Measurements from ENCODE around the gene TMEM255B.

The TMEM255B gene

DNA sequence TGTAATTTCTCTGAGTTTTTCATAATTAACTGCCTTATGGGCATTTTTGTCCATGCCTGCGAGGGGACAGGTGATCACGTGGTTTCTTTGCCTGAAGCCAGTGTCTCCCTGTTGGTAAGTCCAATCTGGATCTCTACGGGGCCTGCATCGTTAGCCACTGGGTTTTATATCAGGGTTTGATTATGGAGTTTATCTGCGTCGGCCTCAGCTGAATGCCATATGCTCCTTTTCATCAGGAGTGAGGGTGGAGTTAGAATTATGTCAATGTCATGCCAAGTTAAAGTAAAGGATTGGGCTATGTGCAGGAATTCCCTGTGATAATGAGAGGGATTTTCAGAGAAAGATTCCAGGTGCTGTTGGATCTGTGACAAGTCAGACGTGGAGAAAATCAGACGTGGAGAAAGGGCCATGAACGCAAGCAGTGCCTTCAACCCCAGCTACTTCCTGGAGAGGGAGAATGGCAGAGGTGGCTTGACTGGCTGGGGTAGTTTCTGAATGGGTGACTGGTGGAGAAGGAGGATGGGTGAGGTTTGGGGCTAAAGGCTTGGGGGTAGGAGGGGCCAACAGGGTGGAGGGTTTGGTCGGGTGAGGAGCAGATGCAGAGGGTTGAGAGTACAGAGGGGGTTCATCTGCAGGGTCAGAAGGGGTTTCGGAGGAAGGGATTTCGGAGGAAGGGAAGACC is 24.3 kb downstream of the TMEM255B start:
- ChIA-PET POLR2A (no interaction called here), CTCF (no interaction called here)
- TF ChIP-seq ARNT (IDR thresholded peaks at IDR 0.05) (no peak), ELF4 (IDR thresholded peaks at IDR 0.05) (no peak), FOXA1 (IDR thresholded peaks at IDR 0.05) (no peak), CTBP1 (IDR thresholded peaks at IDR 0.05; ENCODE audit: borderline replicate concordance) (no peak), TARDBP (IDR thresholded peaks at IDR 0.05) (no peak), L3MBTL2 (conservative IDR thresholded peaks at IDR 0.05) (no peak), LEF1 (IDR thresholded peaks at IDR 0.05; ENCODE audit: borderline replicate concordance) (no peak), FOXK2 (IDR thresholded peaks at IDR 0.05) (no peak)
- TF ChIP-seq, protein P1, sequence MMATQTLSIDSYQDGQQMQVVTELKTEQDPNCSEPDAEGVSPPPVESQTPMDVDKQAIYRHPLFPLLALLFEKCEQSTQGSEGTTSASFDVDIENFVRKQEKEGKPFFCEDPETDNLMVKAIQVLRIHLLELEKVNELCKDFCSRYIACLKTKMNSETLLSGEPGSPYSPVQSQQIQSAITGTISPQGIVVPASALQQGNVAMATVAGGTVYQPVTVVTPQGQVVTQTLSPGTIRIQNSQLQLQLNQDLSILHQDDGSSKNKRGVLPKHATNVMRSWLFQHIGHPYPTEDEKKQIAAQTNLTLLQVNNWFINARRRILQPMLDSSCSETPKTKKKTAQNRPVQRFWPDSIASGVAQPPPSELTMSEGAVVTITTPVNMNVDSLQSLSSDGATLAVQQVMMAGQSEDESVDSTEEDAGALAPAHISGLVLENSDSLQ (IDR thresholded peaks at IDR 0.05), result no peak
- DNase-seq (ENCODE audit: extremely low spot score), result no peak

DNA sequence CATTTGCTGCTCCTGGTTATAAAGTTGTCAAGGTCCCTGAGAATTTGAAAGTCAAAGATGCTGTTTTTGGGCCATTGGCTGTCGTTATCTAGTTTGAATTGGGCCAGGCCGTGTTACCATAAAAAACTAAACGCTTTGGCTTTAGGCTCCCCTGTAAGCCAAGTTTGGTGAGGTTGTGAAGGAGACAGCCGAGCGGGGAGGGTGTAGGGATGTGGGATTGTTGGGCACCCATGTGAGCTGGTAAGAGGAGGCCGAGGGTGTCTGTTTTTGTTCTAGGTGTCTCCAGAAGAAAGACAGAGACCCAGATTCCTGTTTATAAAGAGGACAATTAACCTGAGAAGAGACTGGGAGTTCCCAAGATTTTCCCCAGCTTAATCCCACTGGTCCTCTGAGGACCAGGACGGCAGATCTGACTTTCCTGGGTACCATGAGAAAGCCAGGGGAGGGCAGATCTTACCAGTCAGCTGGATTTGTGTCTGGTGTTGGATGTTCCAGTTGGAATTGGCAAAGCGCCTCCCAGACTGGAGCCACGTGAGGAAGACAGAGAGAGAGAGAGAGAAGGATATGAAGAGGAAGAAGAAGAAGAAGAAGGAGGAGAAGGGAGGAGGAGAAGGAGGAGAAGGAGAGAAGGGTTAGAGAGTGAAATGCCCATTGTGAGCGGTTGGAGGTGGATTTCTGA is 25.1 kb downstream of the TMEM255B start:
- CTCF ChIA-PET, result no interaction called here

DNA sequence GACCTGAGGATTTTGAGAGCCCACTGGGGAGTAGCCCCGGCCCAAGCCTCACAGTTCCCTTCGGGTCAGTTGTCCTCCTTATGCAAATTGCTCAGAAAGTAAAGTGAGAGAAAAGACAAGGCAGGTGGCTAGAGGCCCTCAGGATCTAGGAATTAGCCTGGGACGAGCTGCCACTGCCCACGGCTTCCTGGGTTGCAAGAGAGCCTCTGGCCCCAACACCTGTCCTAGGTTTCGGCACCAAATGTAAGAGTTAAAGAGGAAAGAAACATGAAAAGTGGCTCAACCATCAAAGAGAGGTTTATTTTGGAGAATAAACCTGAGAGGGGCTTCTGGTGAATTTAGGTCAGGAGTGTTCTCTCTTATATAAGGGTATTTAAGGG is 25.6 kb downstream of the TMEM255B start:
- CTCF ChIA-PET, result no interaction called here
- TF ChIP-seq LEF1 (IDR thresholded peaks at IDR 0.05; ENCODE audit: borderline replicate concordance) (no peak), HDGF (IDR thresholded peaks at IDR 0.05; ENCODE audit: borderline replicate concordance) (no peak), SUZ12 (IDR thresholded peaks at IDR 0.05) (no peak), FOXA1 (IDR thresholded peaks at IDR 0.05) (no peak), TARDBP (IDR thresholded peaks at IDR 0.05) (no peak), ZNF384 (IDR thresholded peaks at IDR 0.05) (no peak), BHLHE40 (IDR thresholded peaks at IDR 0.05; ENCODE audit: borderline replicate concordance) (no peak), ARNT (IDR thresholded peaks at IDR 0.05) (no peak), NFRKB (IDR thresholded peaks at IDR 0.05) (no peak)
- POLR2A ChIA-PET, result no interaction called here
- no peak for DNase-seq (ENCODE audit: extremely low spot score)

More for the DNA sequence above, 25.1 kb downstream of the TMEM255B start:
- DNase-seq (ENCODE audit: extremely low spot score), result no peak
- POLR2A ChIA-PET, result no interaction called here
- TF ChIP-seq BHLHE40 (IDR thresholded peaks at IDR 0.05; ENCODE audit: borderline replicate concordance), result no peak

DNA sequence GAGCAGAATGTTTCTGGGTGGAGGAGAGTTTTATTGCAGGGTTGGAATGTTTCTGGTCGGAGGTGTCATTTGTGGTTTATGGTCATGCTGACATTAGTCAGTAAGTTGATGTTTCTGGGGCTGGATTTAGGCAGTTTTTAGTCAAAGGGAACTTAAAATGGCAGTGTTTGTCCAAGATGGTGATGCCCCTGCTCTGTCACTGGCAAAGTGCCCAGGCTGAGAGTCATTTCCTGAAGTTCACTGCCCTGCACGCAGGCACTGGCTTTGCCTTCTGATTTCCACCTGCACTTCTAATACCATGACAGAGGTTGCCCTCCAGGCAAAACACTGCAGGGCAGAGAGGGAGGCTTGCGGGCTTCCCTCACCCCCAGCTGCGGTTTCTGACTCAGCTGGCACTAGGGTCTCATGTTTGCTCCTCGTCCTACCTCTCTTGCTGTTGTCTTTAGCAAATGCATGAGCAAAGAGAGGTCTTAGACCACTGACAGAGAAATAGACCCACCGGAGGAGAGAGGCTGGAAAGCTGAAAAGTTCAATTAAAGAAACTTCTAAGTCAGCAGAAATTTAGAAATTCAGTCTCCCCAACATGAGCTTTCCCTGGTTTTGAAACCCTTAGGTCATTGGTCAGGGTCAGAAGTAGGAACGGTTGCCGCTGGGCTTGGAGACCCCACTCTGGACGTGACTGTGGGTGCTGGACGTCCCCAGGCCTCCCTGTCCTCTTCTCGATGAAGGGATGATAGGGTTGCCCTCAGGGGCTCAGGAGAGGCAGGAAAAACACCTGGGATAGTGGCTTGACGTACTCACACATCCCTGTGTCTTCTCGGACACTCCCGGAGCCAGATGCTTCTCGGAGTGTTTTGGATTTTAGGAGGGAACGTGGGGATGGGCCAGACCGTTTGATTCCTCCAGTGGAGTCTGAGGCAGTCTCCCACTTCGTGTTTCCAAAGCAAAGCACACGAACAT is 26.3 kb downstream of the TMEM255B start:
- POLR2A ChIA-PET, result no interaction called here
- TF ChIP-seq L3MBTL2 (conservative IDR thresholded peaks at IDR 0.05), result no peak
- no peak for TF ChIP-seq SP1 (IDR thresholded peaks at IDR 0.05)
- no peak for TF ChIP-seq ZNF384 (IDR thresholded peaks at IDR 0.05)
- TF ChIP-seq LEF1 (IDR thresholded peaks at IDR 0.05; ENCODE audit: borderline replicate concordance), result no peak
- no peak for TF ChIP-seq HDGF (IDR thresholded peaks at IDR 0.05; ENCODE audit: borderline replicate concordance)
- no peak for TF ChIP-seq ELF4 (IDR thresholded peaks at IDR 0.05)
- no peak for TF ChIP-seq FOXA1 (IDR thresholded peaks at IDR 0.05)
- TF ChIP-seq BHLHE40 (IDR thresholded peaks at IDR 0.05; ENCODE audit: borderline replicate concordance), result no peak
- TF ChIP-seq, protein P1 (IDR thresholded peaks at IDR 0.05), result no peak
- TF ChIP-seq ARNT (IDR thresholded peaks at IDR 0.05), result no peak
- no peak for TF ChIP-seq TARDBP (IDR thresholded peaks at IDR 0.05)
- TF ChIP-seq FOXM1 (IDR thresholded peaks at IDR 0.05; ENCODE audit: borderline replicate concordance), result no peak
- no peak for TF ChIP-seq SUZ12 (IDR thresholded peaks at IDR 0.05)
- no peak for TF ChIP-seq NFRKB (IDR thresholded peaks at IDR 0.05)
- no peak for TF ChIP-seq CTBP1 (IDR thresholded peaks at IDR 0.05; ENCODE audit: borderline replicate concordance)
- DNase-seq (ENCODE audit: extremely low spot score), result no peak
- CTCF ChIA-PET, result no interaction called here

DNA sequence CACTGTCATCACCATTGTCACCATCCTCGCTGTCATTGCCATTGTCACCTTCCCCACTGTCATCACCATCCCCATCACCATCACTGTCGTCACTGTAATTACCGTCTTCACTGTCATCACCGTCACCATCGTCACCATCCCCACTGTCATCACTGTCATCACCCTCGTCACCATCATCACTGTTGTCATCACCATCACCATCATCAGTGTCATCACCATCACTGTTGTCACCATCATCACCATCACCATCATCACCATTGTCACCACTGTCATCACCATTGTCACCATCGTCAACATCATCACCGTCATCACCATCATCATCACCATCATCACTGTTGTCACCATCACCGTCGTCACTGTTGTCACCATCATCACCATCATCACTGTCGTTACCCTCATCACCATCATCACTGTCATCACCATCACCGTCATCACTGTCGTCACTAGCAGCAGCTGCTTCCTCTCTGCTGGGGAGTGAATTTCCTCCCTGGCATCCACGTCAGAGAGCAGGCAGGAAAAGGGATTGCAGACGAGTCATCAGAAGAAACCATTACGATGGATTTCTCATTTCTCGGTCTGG is 27.3 kb downstream of the TMEM255B start:
- DNase-seq (ENCODE audit: extremely low spot score), result no peak
- POLR2A ChIA-PET, result no interaction called here
- CTCF ChIA-PET, result no interaction called here
- no peak for TF ChIP-seq ELF4 (IDR thresholded peaks at IDR 0.05)
- TF ChIP-seq, protein P1 (IDR thresholded peaks at IDR 0.05), result no peak
- no peak for TF ChIP-seq FOXA1 (IDR thresholded peaks at IDR 0.05)
- no peak for TF ChIP-seq HDGF (IDR thresholded peaks at IDR 0.05; ENCODE audit: borderline replicate concordance)
- TF ChIP-seq TARDBP (IDR thresholded peaks at IDR 0.05), result no peak
- TF ChIP-seq ZNF384 (IDR thresholded peaks at IDR 0.05), result no peak

DNA sequence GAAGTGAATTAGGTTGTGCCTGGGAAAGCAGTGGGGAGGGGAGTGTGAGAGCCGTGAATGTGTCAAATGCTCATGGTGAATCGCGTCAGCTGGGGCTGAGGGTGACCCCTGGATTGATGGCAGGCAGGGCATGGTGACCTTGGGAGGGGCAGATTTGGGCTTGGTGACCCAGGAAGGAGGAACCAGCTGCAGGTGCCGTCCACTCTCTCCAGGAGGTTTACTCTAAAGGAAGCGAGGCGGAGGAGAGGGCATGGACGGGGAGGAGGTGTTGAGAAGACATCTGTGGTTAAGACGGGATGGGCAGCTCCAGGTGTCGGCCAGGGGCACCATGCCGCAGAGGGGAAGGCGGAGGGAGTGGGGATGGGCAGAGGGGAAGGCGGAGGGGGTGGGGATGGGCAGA is 28.7 kb downstream of the TMEM255B start:
- ChIA-PET CTCF (no interaction called here), POLR2A (no interaction called here)
- DNase-seq (ENCODE audit: extremely low spot score), result no peak
- TF ChIP-seq CTBP1 (IDR thresholded peaks at IDR 0.05; ENCODE audit: borderline replicate concordance), result no peak
- no peak for TF ChIP-seq ARNT (IDR thresholded peaks at IDR 0.05)
